Measurements from ENCODE around the gene TRIP11. TPM values are rescaled to one million over a fixed set of nuclear protein-coding genes. Genes with fewer than 3 reads are reported as not detected.

The TRIP11 gene
- total and polyA plus RNA-seq, 4 donors = 4.3 to 28.4 (median 16.6) TPM

DNA sequence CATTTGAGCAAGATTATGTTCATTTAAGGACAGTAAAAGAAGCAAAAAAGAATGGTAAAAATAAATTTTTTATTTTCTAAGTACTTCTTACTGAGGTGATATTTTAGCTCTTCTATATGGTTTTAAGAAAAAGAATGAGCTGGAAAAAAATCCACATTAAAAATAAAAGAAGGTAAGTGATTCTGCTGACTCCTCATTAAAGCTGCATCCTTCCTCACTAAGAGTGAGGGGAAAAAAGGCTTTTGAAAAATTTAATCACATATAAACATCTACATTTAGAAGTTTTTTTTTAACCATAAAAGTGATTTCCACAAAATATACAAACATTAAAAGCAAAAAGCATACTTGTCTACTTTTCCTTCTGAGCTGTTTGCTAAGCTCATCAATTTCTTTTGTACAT is 64.1 kb downstream of the TRIP11 start:
- H3K9ac ChIP-seq (ENCODE audit: low read depth in 1 of 2, low read length in 2 of 2) = no peak overlapping the region
- no peaks in the 10 kb centered on the region for H3K27me3 ChIP-seq (ENCODE audit: control insufficient read depth in 4 of 4, insufficient read depth in 4 of 4, low read length in 3 of 4)
- peaks cover 0 to 24% (median 12%) of the 10 kb centered on the region in 4 donors for H3K36me3 ChIP-seq (ENCODE audit: control insufficient read depth in 4 of 4, insufficient read depth in 3 of 4, low read depth in 1 of 4, low read length in 3 of 4)
- no peak for TF ChIP-seq HNF4G (IDR thresholded peaks at IDR 0.05)
- no peak for TF ChIP-seq HNF4A (conservative IDR thresholded peaks at IDR 0.05)
- TF ChIP-seq TAF1 (conservative IDR thresholded peaks at IDR 0.05) = no peak
- TF ChIP-seq, protein P1, sequence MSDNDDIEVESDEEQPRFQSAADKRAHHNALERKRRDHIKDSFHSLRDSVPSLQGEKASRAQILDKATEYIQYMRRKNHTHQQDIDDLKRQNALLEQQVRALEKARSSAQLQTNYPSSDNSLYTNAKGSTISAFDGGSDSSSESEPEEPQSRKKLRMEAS (IDR thresholded peaks at IDR 0.05) = no peak
- no peak for TF ChIP-seq FOXA2 (IDR thresholded peaks at IDR 0.05)
- no peaks in the 10 kb centered on the region for H3K9me3 ChIP-seq (ENCODE audit: control insufficient read depth in 4 of 4, low read length in 3 of 4)
- no peak overlapping the region for H3K27ac ChIP-seq (ENCODE audit: low read depth in 1 of 2, low read length in 2 of 2)
- no peak for DNase-seq (ENCODE audit: low spot score)
- no peak overlapping the region for H3K4me3 ChIP-seq (ENCODE audit: low read depth in 1 of 3, low read length in 3 of 3)
- no peaks in the 10 kb centered on the region for H3K4me1 ChIP-seq (ENCODE audit: control insufficient read depth in 4 of 4, insufficient read depth in 4 of 4, low read length in 3 of 4)

DNA sequence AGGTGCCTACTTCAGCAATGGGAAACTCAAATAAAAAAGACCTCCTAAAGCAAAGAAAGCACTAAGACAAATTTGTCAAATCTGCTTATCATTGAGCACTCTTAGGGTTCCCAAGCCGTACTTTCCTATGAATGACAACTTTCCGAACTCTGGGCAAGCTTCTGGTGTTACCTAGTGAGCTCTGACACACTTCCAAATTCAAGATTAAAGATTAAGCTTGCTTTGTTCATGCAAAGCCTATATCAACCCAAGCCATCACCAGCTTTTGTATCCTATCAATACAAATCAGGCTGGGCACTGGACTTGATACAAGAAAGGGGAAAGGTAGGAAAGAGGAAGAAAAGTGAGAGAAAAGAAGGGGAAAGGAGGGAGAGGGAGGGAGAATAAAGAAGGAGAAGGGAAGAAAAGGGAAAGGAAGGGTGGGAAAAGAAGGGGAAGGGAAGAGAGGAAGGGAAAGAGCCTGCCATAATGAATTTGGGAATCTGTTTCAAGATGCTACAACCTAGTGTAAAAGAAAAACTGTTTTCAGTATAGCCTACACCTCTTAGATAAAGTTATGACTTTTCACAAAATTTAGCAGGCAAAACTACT is 68.6 kb downstream of the TRIP11 start:
- Histone ChIP-seq H3K36me3 (ENCODE audit: control insufficient read depth in 4 of 4, insufficient read depth in 3 of 4, low read depth in 1 of 4, low read length in 3 of 4) (peaks cover 5 to 38% (median 24%) of the 10 kb centered on the region in 4 donors), H3K4me3 (ENCODE audit: low read depth in 1 of 3, low read length in 3 of 3) (no peak overlapping the region), H3K27me3 (ENCODE audit: control insufficient read depth in 4 of 4, insufficient read depth in 4 of 4, low read length in 3 of 4) (no peaks in the 10 kb centered on the region), H3K27ac (ENCODE audit: low read depth in 1 of 2, low read length in 2 of 2) (no peak overlapping the region), H3K9me3 (ENCODE audit: control insufficient read depth in 4 of 4, low read length in 3 of 4) (no peaks in the 10 kb centered on the region), H3K9ac (ENCODE audit: low read depth in 1 of 2, low read length in 2 of 2) (no peak overlapping the region), H3K4me1 (ENCODE audit: control insufficient read depth in 4 of 4, insufficient read depth in 4 of 4, low read length in 3 of 4) (no peaks in the 10 kb centered on the region)
- DNase-seq (ENCODE audit: low spot score) = no peak
- WGBS = 95% methylated on average over 2 of the region's 2 CpGs
- TF ChIP-seq, protein P1 (IDR thresholded peaks at IDR 0.05) = no peak
- TF ChIP-seq TAF1 (conservative IDR thresholded peaks at IDR 0.05) = no peak
- TF ChIP-seq NR2F2 (IDR thresholded peaks at IDR 0.05) = no peak
- no peak for TF ChIP-seq SP1 (IDR thresholded peaks at IDR 0.05)
- TF ChIP-seq, protein P2, sequence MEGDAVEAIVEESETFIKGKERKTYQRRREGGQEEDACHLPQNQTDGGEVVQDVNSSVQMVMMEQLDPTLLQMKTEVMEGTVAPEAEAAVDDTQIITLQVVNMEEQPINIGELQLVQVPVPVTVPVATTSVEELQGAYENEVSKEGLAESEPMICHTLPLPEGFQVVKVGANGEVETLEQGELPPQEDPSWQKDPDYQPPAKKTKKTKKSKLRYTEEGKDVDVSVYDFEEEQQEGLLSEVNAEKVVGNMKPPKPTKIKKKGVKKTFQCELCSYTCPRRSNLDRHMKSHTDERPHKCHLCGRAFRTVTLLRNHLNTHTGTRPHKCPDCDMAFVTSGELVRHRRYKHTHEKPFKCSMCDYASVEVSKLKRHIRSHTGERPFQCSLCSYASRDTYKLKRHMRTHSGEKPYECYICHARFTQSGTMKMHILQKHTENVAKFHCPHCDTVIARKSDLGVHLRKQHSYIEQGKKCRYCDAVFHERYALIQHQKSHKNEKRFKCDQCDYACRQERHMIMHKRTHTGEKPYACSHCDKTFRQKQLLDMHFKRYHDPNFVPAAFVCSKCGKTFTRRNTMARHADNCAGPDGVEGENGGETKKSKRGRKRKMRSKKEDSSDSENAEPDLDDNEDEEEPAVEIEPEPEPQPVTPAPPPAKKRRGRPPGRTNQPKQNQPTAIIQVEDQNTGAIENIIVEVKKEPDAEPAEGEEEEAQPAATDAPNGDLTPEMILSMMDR (IDR thresholded peaks at IDR 0.05; ENCODE audit: low read depth, low read length, missing input control) = no peak
- TF ChIP-seq FOXA1 (IDR thresholded peaks at IDR 0.05) = no peak
- TF ChIP-seq RAD21 (IDR thresholded peaks at IDR 0.05) = no peak
- TF ChIP-seq, protein P3, sequence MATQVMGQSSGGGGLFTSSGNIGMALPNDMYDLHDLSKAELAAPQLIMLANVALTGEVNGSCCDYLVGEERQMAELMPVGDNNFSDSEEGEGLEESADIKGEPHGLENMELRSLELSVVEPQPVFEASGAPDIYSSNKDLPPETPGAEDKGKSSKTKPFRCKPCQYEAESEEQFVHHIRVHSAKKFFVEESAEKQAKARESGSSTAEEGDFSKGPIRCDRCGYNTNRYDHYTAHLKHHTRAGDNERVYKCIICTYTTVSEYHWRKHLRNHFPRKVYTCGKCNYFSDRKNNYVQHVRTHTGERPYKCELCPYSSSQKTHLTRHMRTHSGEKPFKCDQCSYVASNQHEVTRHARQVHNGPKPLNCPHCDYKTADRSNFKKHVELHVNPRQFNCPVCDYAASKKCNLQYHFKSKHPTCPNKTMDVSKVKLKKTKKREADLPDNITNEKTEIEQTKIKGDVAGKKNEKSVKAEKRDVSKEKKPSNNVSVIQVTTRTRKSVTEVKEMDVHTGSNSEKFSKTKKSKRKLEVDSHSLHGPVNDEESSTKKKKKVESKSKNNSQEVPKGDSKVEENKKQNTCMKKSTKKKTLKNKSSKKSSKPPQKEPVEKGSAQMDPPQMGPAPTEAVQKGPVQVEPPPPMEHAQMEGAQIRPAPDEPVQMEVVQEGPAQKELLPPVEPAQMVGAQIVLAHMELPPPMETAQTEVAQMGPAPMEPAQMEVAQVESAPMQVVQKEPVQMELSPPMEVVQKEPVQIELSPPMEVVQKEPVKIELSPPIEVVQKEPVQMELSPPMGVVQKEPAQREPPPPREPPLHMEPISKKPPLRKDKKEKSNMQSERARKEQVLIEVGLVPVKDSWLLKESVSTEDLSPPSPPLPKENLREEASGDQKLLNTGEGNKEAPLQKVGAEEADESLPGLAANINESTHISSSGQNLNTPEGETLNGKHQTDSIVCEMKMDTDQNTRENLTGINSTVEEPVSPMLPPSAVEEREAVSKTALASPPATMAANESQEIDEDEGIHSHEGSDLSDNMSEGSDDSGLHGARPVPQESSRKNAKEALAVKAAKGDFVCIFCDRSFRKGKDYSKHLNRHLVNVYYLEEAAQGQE (IDR thresholded peaks at IDR 0.05) = no peak
- no peak for TF ChIP-seq YY1 (IDR thresholded peaks at IDR 0.05)
- TF ChIP-seq GABPA (IDR thresholded peaks at IDR 0.05 in 1 of 2, conservative IDR thresholded peaks at IDR 0.05 in 1 of 2) = no peak
- no peak for TF ChIP-seq HNF4G (IDR thresholded peaks at IDR 0.05)
- TF ChIP-seq, protein P4, sequence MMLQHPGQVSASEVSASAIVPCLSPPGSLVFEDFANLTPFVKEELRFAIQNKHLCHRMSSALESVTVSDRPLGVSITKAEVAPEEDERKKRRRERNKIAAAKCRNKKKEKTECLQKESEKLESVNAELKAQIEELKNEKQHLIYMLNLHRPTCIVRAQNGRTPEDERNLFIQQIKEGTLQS (IDR thresholded peaks at IDR 0.05) = no peak
- TF ChIP-seq, protein P5, sequence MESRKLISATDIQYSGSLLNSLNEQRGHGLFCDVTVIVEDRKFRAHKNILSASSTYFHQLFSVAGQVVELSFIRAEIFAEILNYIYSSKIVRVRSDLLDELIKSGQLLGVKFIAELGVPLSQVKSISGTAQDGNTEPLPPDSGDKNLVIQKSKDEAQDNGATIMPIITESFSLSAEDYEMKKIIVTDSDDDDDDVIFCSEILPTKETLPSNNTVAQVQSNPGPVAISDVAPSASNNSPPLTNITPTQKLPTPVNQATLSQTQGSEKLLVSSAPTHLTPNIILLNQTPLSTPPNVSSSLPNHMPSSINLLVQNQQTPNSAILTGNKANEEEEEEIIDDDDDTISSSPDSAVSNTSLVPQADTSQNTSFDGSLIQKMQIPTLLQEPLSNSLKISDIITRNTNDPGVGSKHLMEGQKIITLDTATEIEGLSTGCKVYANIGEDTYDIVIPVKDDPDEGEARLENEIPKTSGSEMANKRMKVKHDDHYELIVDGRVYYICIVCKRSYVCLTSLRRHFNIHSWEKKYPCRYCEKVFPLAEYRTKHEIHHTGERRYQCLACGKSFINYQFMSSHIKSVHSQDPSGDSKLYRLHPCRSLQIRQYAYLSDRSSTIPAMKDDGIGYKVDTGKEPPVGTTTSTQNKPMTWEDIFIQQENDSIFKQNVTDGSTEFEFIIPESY (IDR thresholded peaks at IDR 0.05) = no peak
- no peak for TF ChIP-seq EGR1 (IDR thresholded peaks at IDR 0.05; ENCODE audit: low read depth in 2 of 2)
- TF ChIP-seq RXRA (IDR thresholded peaks at IDR 0.05) = no peak
- no peak for TF ChIP-seq HNF4A (conservative IDR thresholded peaks at IDR 0.05)
- TF ChIP-seq FOXA2 (IDR thresholded peaks at IDR 0.05) = no peak
- TF ChIP-seq JUND (IDR thresholded peaks at IDR 0.05) = no peak

Measured in liver (tissue), 9 donors.